ENCODE measurements around the gene PDCD11.

DNA sequence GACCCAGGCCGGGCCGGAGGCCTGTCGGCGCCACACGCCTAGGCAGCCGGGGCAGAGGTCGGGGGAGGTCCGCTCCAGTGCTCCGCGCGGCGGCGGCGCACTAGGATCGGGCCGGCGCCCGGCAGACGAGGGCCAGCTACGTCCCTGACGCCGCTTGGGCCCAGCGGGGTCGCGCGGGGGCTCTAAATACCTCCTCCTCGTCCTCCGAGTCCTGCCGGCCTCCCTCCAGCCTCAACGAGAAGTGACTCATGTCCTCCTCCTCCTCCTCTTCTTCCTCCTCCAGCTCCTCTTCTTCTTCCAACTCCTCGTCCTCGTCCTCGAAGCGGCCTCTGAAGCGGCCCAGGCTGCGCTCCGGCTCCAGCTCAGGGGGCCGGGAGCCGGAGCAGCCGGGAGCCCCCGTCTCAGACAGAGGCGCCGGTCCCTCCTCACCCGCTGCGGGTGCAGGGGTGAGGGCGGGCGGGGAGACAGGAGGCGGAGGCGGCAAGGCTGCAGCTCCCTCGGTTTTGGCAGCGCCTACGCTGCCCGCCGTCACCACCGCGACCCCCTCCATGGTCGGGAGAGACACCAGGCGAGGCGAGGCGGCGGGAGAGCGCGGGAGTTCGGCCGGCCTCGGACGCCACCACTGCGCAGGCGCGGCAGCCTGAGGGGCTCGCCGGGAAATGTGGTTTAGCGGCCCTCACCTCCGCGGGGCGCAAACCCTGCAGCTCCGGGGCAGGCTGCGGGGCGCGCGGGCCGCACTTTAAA lies 45.7 kb upstream of the PDCD11 start, which contains the start of gene PCGF6:
- TF ChIP-seq EP300 (IDR thresholded peaks at IDR 0.05) (no peak), POLR2AphosphoS5 (IDR thresholded peaks at IDR 0.05) (no peak)
- TF ChIP-seq, protein P1, sequence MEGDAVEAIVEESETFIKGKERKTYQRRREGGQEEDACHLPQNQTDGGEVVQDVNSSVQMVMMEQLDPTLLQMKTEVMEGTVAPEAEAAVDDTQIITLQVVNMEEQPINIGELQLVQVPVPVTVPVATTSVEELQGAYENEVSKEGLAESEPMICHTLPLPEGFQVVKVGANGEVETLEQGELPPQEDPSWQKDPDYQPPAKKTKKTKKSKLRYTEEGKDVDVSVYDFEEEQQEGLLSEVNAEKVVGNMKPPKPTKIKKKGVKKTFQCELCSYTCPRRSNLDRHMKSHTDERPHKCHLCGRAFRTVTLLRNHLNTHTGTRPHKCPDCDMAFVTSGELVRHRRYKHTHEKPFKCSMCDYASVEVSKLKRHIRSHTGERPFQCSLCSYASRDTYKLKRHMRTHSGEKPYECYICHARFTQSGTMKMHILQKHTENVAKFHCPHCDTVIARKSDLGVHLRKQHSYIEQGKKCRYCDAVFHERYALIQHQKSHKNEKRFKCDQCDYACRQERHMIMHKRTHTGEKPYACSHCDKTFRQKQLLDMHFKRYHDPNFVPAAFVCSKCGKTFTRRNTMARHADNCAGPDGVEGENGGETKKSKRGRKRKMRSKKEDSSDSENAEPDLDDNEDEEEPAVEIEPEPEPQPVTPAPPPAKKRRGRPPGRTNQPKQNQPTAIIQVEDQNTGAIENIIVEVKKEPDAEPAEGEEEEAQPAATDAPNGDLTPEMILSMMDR (IDR thresholded peaks at IDR 0.05): no peak

Data from suprapubic skin (tissue), 4 donors.